Left lobe of liver (tissue), 2 donors: ENCODE measurements around the gene MACROD2. TPM values are rescaled to one million over a fixed set of nuclear protein-coding genes. Genes with fewer than 3 reads are reported as not detected.

ENCODE experiments used
- ATAC-seq: fragments of 200-7000 bp; cut with Tn5 transposase; one replicate; pipeline ENCODE4 v1.9.1; 2020; ENCODE audit warnings: mild to moderate bottlenecking, moderate library complexity
- DNase-seq: peaks from one replicate; pipeline ENCODE4 v3.0.0-alpha.2; 2020; ENCODE audit warnings: low spot score
- total RNA-seq: library from RNA; stranded (reverse); gene quantifications from one replicate; pipeline ENCODE4 v1.2.1, GENCODE V29; 2021
- donor health status: DM: no; HTN: no; CAD: no; lungs with moderate emphysema.
- donor health status: DM: no; HTN: yes; CAD: no.

MACROD2 gene
- total RNA-seq, 1 donor from 2014 or later = 3.7 TPM

DNA sequence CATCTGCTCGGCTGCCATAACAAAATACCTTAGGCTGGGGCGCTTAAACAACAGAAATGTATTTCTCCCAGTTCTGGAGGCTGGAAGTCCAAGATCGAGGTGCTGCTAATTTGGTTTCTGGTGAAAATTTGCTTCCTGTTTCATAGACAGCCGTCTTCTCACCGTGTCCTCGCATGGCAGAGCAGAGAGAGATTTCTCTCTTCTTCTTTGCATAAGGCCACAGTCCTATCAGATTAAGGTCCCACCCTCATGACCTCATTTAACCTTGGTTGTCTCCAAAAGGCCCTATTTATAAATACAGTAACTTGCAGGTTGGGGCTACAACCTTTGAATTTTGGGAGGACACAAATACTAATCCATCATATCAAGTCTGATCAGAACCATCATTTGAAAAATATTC is 2033.6 kb downstream of the MACROD2 start:
- ATAC-seq = no peak
- DNase-seq = no peak

DNA sequence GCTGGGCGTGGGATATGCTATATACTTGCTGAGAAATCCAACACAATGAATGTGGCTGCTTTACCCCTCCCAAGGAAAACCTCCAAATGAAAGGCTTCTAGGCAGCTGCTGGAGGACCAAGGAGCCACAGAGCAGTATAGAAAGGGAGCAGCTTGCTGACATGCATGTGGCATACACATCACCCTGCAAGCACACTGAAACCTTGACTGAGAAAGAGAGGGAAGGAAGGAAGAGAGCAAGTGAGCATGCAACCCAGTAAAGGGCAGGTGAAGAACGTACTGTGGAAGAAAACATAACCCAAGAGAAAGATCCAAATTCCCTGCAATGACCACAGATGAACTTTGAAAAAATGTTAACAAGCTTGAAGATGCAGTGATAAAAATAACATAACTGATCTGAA is 2034.9 kb downstream of the MACROD2 start:
- DNase-seq (no peak), ATAC-seq (no peak)

DNA sequence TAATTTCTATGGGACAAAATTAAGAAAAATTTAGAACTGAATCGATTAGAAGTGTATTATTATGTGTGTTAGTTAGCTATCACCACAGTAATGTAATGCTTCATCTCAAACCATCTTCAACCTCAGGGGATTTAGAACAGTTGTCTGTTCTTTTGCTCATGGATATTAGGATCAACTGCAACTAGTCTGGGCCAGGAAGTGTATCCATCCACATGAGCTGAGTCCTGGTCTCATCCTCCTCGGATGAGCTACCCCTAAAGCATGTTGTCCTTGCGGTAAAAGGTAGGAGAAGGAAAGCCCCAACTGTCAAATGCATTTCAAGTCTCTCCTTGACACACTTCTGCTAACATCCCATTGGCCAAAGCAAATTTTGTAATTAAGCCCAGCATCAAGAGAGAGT is 2040.3 kb downstream of the MACROD2 start:
- no peak for ATAC-seq
- DNase-seq = no peak

DNA sequence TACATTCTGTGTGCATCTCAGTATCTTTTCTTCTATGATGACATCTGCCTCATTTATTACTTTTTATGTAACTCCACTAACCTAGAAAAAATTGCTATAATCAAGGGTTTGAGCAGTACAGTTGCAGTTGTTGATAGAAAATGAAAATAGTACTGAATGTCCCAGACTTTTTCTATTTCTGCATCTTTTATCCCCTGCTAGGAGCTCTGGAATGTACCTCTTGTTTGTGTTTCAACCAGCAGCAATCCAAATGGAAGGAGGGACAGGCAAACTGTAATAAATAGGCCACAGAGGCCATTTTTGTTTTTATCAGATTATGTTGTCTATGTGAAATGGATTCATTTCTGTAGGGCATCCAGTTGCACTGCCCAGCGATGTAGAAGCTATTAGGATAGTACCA is 2041.0 kb downstream of the MACROD2 start:
- DNase-seq (no peak), ATAC-seq (no peak)

DNA sequence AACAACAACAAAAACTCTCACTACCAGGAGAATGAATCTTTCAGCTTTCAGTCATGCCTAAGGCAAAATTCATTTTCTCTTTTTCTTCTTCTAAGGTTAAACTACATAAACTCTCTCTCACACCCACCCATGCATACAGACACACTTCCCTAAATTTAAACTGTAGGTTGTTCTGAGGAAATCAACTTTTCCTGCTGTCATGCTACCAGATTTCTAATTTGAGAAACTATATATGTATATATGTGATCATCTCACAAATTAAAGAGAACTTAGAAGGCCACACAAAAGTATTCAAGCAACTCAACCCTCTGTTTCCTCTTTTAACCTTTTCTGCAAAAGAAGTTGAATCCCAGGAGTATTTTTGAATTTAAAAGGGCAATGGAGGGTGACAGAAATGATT is 2045.4 kb downstream of the MACROD2 start:
- DNase-seq (no peak), ATAC-seq (no peak)

DNA sequence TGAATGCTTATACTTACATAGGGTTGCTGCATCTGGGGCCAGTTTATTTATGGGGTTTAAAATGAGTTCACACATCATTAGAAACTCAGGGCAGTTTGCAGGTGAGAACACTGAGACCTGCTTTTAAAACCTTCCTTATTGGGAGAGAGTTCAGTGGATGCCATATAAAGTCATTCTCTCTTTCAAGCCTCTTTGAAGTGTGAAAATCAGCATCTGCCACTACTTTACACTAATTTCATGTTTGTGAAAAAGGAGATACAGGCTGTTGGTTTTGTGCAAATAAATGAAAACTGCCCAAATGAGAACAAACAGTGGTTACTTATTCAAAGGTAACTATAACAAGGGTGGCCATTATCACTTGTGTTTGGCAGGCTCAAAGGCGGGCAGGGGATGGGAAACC is 2047.4 kb downstream of the MACROD2 start:
- no peak for ATAC-seq
- DNase-seq = no peak

DNA sequence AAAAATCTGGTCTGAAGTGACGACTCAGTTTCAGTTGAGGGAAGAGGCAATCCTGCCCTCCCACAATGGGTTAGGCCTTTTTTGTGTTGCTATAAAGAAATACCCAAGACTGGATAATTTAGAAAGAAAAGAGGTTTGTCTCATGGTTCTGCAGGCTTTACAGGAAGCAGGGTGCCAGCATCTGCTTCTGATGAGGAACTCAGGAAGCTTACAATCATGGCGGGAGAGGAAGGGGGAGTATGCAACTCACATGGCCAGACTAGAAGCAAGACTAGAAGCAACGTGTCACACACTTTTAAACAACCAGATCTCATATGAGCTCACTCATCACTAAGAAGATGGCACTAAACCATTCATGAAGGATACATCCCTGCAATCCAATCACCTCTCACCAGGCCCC is 2048.6 kb downstream of the MACROD2 start:
- DNase-seq (no peak), ATAC-seq (no peak)

DNA sequence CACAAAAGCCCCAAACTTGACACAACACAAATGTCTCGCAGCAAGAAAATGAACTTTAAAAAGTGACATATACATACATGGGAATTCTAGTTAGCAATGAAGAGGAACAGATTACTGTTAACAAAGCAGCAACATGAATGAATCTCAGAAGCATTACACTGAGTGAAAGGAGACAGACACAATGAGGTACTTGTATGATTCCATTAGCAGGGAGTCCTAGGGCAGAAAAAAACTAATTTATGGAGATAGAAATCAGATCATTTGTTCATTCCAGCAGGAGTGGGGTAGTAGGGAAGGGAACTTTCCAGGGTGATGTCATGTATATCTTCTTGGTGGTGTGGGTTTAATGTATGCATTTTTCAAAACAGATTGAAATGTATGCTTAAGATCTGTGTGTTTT is 2053.6 kb downstream of the MACROD2 start:
- DNase-seq = no peak
- ATAC-seq = no peak

DNA sequence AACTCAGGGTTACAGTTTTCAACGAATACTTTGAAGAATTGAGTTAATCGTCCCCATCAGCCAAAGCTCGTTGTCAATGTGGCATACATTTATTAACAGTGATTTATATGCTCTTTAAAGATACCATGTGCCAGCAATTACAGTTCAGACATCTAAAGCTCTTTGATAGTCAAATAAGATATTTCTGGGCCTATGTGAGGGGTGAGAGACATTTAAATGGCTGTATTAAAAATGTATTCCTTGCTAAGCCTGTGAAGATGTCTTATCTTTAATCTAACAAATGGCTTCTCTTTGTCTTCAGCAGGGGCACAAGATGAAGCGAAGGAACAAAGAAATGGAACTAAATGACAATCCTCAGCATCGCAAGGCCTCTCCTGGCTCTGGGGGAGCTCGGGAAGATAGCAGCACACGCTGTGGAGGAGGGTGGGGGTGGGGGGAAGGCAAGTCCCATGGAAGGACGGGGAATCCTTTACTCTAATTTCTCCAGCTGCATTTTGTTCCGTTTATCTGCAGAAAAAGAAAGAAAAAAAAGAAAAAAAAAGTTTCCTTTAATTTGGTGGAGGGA is 2054.3 kb downstream of the MACROD2 start:
- ATAC-seq (no peak), DNase-seq (no peak)

DNA sequence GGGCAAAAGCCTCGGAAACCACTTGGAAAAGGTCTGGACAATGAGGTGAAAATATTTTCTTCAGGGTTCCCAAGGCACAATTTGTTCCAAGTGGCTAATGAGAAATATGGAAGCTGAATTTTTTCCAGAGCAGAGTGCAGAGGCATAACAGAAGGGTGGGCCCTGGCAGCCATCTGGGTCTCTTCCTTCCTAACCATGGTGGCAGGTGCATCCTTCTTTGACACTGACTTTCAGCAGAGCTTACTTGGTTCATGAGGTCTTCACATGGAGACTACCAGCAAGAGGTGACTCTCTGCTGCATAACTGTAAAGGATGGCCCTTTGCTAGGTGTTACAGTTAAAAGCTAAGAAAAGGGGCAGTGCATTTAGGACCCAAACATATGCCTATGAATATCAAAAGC is 2055.1 kb downstream of the MACROD2 start:
- ATAC-seq = no peak
- no peak for DNase-seq

DNA sequence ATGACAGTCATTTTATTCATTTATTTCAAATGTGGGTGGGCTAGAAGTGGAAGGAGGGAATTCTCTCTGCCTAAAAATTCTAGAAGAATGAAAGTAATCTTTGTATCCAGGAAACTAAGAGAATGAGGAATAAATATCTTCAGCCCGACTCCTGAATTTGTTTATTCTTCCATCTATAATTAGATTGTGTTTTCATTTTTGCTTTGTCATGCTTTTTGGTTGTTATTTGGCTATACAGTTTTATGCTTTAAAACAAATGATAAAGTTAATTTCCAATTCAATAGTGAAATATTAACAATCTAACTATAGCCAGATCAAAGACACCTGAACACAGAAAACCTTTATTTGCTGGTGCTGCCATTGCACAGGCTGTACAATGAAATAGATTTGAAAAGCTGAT is 2056.7 kb downstream of the MACROD2 start:
- ATAC-seq = no peak
- no peak for DNase-seq

DNA sequence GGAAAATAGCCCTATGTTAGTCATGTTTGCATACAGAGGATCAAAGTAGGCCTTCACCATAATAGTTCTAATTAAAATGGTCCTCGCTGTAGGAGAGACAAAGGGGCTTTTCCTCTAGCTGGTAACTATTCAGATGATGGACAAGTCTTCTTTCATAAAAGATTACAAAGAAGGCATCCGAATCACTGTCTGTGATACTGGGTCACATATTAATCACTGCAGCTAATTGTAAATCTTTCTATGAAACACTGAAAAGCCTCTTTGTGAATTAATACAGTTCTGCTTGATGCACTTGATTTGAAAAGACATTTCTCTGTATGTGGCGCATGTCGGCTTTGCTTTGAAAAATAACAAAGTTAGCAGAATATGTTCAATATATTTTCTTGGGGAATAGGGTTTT is 2057.1 kb downstream of the MACROD2 start:
- no peak for ATAC-seq

DNA sequence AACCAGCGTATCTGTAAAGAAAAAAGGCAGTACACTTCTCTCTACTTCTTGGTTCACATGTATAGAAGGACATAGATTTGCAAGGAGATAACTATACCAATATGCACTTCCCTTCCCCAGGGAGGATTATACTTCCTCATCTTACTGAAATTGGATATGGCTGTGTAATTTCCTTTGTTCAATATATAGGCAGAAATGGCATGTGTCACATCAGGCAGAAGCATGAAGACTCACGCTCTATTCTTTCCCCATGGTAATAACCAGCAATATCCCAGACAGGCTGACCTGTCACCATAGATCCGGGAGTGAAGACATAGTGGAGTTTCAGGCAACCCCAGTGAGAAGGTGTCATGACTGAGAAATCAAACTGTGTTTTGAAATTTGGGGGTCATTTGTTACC is 2059.7 kb downstream of the MACROD2 start:
- no peak for ATAC-seq
- DNase-seq = no peak

More for the DNA sequence above, 2057.1 kb downstream of the MACROD2 start:
- no peak for DNase-seq

DNA sequence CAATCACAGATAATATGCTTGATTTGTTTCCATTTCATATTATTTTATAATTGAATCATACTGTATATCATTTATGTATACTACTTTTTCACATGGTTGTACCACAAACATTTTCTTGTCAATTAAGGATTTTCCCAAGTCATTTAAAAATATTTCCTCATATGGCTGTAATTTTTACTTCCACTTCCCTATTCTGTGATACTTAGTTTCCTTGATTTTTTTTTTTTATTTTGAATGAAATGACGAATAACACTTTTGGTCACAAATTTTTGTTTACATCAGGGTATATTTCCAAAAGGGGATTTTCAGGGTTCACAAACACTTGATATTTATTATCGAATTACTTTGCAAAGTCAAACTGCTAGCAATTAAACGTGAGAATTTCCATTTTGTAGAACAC is 2062.3 kb downstream of the MACROD2 start:
- ATAC-seq (no peak), DNase-seq (no peak)

DNA sequence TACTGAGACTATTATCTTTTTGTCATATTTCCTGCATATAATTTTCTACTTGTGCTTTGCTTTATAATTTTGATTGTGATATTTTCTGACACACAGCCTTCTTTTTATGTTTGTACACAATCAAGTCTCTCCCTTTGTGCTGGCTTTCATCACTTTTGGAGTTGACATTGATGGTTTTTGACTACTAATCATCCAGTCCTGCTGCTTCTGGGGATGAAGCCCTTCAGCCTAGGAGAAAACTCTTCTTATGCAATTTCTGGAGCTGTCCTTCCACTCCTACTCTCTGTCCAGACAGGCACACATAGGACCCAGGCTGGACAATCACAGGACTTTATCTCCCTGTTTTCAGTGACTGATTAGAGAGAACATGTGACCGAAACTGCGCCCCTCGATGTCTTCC is 2063.0 kb downstream of the MACROD2 start:
- DNase-seq (no peak), ATAC-seq (no peak)

DNA sequence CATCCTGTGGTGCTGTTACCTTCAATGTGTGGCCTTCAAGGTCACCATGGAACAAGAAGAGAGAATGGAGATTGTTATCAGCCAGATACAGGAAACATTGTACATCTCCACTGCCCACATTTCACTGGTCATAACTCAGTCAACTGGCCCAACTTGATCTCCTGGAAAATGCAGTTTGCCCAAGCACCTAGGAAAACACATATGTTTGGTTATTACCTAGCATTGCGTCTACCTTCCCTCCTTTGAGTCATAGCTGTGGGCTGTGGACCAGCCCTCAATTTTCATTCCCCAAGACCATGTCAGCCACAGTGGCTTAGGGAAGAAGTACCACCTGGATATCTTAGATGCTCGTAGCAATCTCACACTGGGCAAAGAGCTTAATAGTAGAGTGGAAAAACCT is 2064.5 kb downstream of the MACROD2 start:
- ATAC-seq (no peak), DNase-seq (no peak)

DNA sequence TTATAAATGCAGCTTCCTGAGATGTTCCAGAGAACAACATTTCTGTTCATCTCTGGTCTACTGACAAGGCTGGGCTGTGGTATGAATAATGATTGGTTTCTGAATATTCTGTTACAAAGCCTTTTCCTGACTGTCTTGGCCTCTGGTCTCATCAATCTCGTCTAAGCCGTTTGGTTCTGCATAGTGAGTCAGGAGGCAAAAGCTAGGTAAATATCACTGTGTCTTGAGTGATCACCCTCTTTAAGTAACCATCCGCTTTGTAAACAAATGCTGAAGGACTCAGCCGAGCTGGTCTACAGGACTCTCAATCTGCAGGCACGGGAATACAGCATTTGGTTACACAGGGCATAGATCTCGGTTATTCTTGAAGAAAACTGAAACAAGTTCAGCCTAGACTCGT is 2066.0 kb downstream of the MACROD2 start:
- DNase-seq = no peak
- no peak for ATAC-seq

DNA sequence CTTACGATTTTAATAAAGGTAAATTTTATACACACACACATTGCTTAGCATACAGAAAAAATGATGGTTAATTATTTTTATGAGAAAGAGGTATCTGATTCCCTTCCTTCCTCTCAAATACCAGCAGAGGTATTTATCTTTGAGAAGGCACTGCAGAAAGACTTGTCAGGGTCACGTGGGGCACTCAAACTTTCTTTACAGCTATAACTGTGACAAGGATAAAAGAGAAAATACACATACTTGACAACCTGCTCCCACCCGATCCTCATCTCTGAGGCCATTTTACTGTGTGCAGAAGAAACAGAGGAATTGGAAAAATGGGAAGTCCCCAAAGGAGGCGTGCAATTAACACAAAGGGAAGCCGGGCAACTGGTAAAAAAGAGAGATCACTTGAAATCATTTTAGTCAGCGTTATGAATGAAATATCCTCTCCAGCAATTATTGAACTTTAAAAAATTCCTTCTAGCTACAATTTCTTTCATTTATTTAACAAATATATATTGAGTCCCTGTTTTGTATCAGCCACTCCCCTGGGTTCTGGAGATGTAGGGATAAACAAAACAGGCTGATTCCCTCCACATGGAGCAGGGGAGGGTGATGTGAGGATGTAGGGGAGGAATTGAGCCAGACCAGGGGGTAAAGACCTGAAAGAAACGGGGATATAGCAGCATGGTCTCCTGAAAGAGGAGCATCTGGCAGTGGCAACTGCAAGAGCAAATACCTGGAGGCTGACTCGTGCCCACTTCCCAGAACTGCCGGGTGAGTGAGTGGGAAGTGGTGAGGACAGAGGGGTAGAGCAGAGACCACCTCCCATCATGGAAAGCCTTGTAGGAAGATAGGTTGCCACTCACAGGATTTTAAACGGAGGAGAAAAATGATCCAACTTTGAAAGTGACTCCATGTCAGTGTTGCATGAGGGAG is 2067.6 kb downstream of the MACROD2 start:
- ATAC-seq (no peak), DNase-seq (no peak)

DNA sequence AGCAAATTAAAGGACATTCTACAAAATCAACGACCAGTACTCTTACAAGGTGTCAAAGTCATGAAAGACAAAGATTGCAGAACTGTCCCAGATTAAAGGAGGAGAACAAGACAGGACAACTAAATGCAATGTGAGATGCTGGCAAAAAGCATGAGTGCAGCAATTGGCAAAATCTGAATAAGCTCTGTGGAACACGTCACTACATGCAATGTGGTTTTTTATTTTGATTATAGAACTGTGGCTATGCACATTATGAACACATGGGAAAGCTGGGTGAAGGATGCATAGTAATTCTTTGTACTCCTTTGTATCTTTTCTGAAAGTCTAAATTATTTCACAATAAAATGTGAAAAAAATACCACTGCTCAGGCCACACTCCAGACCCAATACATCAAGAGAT is 2068.6 kb downstream of the MACROD2 start:
- no peak for DNase-seq
- no peak for ATAC-seq

DNA sequence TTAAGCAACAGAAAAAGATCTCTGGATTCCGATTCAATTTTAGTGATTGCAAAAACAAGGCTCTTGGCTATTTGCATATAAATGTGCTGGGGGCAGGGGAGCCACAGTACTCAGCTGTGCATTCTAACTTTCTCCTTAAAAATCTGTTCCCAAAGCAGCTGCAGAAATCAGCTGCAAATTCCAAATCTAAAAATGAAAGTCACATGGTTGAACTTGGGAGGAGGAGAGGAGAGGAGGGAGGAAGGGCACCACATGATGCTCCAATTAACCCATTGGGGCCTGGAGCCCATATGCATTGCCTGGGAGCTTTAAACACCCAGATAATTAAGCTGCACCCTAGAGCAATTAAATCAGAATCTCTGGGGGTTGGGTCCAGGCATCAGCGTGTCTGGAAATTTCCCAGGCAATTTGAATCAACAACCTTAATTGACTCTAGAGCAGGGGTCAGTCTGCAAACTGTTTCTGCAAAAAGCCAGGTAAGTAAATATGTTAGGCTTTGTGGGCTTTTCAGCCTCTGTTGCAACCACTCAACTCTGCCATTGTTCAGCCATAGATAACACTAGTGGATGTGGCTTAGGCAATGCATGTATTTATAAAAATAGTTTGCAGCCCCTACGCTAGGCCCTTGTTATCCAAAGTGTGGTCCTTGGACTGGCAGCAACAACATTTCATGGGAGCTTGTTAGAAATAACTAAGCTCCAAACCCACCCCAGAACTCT is 2069.8 kb downstream of the MACROD2 start:
- ATAC-seq = no peak

DNA sequence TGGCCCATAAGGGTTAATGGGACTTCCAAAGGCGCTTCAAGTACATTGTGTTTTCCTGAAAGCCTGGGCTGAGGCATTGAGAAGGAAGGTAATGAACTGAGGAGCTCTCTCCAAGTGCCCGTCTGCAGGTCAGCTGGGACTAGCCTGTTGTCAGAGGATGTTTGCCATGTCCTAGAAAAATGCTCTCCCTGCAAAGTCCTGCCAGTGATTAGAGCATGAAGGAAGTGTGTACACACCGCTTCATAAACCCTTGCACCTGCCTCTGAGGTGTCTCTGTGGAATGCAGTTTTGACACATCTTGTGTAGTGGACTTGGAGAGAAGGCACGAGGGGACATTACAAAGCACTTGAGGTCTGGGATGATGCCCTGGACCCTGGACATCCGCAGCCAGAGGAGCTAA is 2071.3 kb downstream of the MACROD2 start:
- DNase-seq (no peak), ATAC-seq (no peak)

More for the DNA sequence above, 2069.8 kb downstream of the MACROD2 start:
- DNase-seq = no peak
